Lower lobe of right lung (tissue), 2 donors: ENCODE results near the gene RPTOR. TPM values are rescaled to one million over a fixed set of nuclear protein-coding genes. Genes with fewer than 3 reads are reported as not detected.

ENCODE experiments used
- ATAC-seq, 2 donors: fragments of 200-7000 bp; cut with Tn5 transposase; one replicate each; pipeline ENCODE4 v1.9.1; 2020 to 2022; ENCODE audit warnings: mild to moderate bottlenecking in 2 of 2, moderate library complexity in 2 of 2
- DNase-seq: peaks from one replicate; pipeline ENCODE4 v3.0.0-alpha.2; 2020
- H3K27ac ChIP-seq: fragments of 200-600 bp; one replicate; pipeline ENCODE4 v1.8.0; 2022
- H3K27me3 ChIP-seq: fragments of 200-600 bp; one replicate; pipeline ENCODE4 v1.8.0; 2022; ENCODE audit warnings: low read depth
- H3K36me3 ChIP-seq: fragments of 200-600 bp; one replicate; pipeline ENCODE4 v1.8.0; 2022; ENCODE audit warnings: mild to moderate bottlenecking
- H3K4me1 ChIP-seq: fragments of 200-600 bp; one replicate; pipeline ENCODE4 v1.8.0; 2022
- H3K4me3 ChIP-seq: fragments of 200-600 bp; one replicate; pipeline ENCODE4 v1.8.0; 2022; ENCODE audit warnings: mild to moderate bottlenecking
- H3K9me3 ChIP-seq: fragments of 200-600 bp; one replicate; pipeline ENCODE4 v1.8.0; 2022
- intact Hi-C: fragments of 100-400 bp; cut with DNase I; formaldehyde crosslinking; loops from one replicate; pipeline ENCODE4 v1.11.0; 2022
- total RNA-seq: library from RNA; stranded (reverse); fragmentation: NEBNext Ultra II Directional; extraction: Animal tissue kit (Norgen Biotek cat#: 25700); gene quantifications from one replicate; pipeline ENCODE4 v1.2.1, GENCODE V29; 2021
- TF ChIP-seq, protein P1 (sequence below): fragments of 200-600 bp; IDR thresholded peaks from one replicate; pipeline ENCODE4 v1.8.0; 2022; ENCODE audit warnings: antibody characterized with exemption, mild to moderate bottlenecking
- donor health status: DM: no; HTN: yes; CAD: no; lungs with severe emphysema.

The RPTOR gene
- total RNA-seq, 1 donor from 2014 or later: 34.0 TPM

- H3K36me3 ChIP-seq: no peaks in the 10 kb centered on the region
- no peak for DNase-seq
- ATAC-seq: no peak
- peaks cover 26% of the 10 kb centered on the region for H3K4me1 ChIP-seq
- no peak overlapping the region for H3K27ac ChIP-seq
- H3K9me3 ChIP-seq: no peaks in the 10 kb centered on the region
- peaks cover 15% of the 10 kb centered on the region for H3K27me3 ChIP-seq
- H3K4me3 ChIP-seq: peak overlapping the region; percentile 97
- intact Hi-C loops: no loop called here
- TF ChIP-seq, protein P1, sequence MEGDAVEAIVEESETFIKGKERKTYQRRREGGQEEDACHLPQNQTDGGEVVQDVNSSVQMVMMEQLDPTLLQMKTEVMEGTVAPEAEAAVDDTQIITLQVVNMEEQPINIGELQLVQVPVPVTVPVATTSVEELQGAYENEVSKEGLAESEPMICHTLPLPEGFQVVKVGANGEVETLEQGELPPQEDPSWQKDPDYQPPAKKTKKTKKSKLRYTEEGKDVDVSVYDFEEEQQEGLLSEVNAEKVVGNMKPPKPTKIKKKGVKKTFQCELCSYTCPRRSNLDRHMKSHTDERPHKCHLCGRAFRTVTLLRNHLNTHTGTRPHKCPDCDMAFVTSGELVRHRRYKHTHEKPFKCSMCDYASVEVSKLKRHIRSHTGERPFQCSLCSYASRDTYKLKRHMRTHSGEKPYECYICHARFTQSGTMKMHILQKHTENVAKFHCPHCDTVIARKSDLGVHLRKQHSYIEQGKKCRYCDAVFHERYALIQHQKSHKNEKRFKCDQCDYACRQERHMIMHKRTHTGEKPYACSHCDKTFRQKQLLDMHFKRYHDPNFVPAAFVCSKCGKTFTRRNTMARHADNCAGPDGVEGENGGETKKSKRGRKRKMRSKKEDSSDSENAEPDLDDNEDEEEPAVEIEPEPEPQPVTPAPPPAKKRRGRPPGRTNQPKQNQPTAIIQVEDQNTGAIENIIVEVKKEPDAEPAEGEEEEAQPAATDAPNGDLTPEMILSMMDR: no peak
Observed at GRCh38 chr17:80546267-80546666, 1.6 kb downstream of the RPTOR start.

DNA sequence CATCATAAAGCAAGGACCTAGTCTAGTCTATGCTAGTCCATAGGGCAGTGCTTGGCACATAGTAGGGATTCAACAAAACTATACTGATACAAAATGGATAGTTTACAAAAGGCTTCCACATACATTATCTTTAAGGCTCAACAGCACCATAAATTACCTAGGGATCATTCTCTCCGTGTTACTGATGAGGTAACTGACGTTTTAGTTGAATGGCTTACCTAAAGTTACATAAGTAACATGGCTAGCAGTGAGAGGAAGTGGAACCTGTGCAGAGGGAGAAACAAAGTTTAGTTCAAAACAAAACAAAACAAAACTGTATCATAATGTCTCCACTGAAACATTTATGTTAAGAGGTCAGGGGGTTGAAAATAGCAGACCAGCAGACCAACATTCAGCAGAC, 7.9 kb downstream of the RPTOR start:
- TF ChIP-seq, protein P1: no peak
- Histone ChIP-seq H3K4me1 (peaks cover 4% of the 10 kb centered on the region), H3K27me3 (no peaks in the 10 kb centered on the region), H3K27ac (no peak overlapping the region), H3K36me3 (peaks cover 4% of the 10 kb centered on the region), H3K9me3 (no peaks in the 10 kb centered on the region), H3K4me3 (no peak overlapping the region)
- intact Hi-C loops: no loop called here
- ATAC-seq: no peak
- DNase-seq: no peak

GRCh38 chr17:80555266-80555665, 10.6 kb downstream of the RPTOR start:
- H3K9me3 ChIP-seq: no peaks in the 10 kb centered on the region
- no peak for DNase-seq
- no peak overlapping the region for H3K27ac ChIP-seq
- TF ChIP-seq, protein P1: no peak
- H3K36me3 ChIP-seq: peaks cover 7% of the 10 kb centered on the region
- intact Hi-C loops: no loop called here
- H3K4me1 ChIP-seq: no peaks in the 10 kb centered on the region
- H3K4me3 ChIP-seq: no peak overlapping the region
- no peaks in the 10 kb centered on the region for H3K27me3 ChIP-seq
- no peak for ATAC-seq

- intact Hi-C loops: no loop called here
- Histone ChIP-seq H3K4me1 (no peaks in the 10 kb centered on the region), H3K27me3 (no peaks in the 10 kb centered on the region), H3K9me3 (no peaks in the 10 kb centered on the region), H3K36me3 (peaks cover 7% of the 10 kb centered on the region), H3K4me3 (no peak overlapping the region), H3K27ac (no peak overlapping the region)
- TF ChIP-seq, protein P1: no peak
- ATAC-seq (no peak), DNase-seq (no peak)
Observed at GRCh38 chr17:80558046-80558445, 13.4 kb downstream of the RPTOR start.

DNA sequence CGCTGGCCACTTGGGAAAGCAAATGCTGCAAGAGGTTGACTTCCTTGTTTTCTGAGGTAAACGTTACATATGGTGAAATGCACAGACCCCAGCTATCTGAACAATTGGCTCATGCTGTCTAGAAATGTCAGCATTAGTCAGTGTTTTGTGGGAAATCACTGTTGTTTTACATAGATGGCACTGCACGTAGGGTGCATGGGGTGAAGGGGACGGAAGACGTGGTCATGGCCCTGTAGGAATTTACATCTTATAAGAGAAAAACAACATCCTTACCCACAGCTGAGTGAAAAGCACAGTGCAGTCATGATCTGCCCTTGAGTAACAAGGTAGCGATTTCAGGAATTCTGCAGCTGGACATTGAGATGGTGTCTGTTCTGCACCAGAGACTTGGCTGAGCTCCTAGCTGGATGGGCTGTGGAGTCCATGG, 15.2 kb downstream of the RPTOR start:
- Histone ChIP-seq H3K27ac (no peak overlapping the region), H3K36me3 (peaks cover 7% of the 10 kb centered on the region), H3K9me3 (no peaks in the 10 kb centered on the region), H3K4me1 (no peaks in the 10 kb centered on the region), H3K27me3 (no peaks in the 10 kb centered on the region), H3K4me3 (no peak overlapping the region)
- TF ChIP-seq, protein P1: no peak
- DNase-seq: no peak
- ATAC-seq: no peak
- intact Hi-C loops: no loop called here

DNA sequence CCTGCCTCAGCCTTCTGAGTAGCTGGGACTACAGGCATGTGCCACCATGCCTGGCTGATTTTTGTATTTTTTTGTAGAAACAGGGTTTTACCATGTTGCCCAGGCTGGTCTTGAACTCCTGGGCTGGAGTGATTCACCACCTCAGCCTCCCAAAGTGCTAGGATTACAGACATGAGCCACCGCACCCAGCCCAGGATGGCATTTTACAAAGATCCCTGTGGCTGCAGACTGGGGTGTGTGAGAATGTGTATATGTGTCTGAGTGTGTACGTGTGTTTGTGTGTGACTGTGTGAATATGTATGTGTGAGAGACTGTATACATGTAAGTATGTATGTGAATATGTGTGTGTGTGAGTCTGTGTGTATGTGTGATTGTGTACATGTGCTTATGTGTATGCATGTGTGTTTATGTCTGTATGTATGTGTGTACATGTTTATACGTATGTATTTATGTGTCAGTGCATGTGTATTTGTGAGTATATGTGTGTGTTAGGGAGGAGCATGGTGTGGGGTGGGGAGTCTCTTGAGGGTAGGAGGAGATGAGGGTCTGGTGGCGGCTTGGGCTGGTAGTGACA, 17.0 kb downstream of the RPTOR start:
- intact Hi-C loops: no loop called here
- no peak for DNase-seq
- Histone ChIP-seq H3K4me1 (no peaks in the 10 kb centered on the region), H3K27ac (no peak overlapping the region), H3K36me3 (peaks cover 3% of the 10 kb centered on the region), H3K4me3 (no peak overlapping the region), H3K9me3 (no peaks in the 10 kb centered on the region), H3K27me3 (no peaks in the 10 kb centered on the region)
- TF ChIP-seq, protein P1: no peak
- no peak for ATAC-seq
